ENCODE results near the gene EVX1. TPM values are rescaled to one million over a fixed set of nuclear protein-coding genes. Genes with fewer than 3 reads are reported as not detected.

The EVX1 gene
- total RNA-seq, 4 donors from 2014 or later = not detected

GRCh38 chr7:27269455-27269854 is 26.9 kb downstream of the EVX1 start:
- TF ChIP-seq, protein P1, sequence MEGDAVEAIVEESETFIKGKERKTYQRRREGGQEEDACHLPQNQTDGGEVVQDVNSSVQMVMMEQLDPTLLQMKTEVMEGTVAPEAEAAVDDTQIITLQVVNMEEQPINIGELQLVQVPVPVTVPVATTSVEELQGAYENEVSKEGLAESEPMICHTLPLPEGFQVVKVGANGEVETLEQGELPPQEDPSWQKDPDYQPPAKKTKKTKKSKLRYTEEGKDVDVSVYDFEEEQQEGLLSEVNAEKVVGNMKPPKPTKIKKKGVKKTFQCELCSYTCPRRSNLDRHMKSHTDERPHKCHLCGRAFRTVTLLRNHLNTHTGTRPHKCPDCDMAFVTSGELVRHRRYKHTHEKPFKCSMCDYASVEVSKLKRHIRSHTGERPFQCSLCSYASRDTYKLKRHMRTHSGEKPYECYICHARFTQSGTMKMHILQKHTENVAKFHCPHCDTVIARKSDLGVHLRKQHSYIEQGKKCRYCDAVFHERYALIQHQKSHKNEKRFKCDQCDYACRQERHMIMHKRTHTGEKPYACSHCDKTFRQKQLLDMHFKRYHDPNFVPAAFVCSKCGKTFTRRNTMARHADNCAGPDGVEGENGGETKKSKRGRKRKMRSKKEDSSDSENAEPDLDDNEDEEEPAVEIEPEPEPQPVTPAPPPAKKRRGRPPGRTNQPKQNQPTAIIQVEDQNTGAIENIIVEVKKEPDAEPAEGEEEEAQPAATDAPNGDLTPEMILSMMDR (IDR thresholded peaks at IDR 0.05) = no peak
- TF ChIP-seq POLR2A (IDR thresholded peaks at IDR 0.05) = no peak
- Histone ChIP-seq H3K4me3 (no peak overlapping the region), H3K27me3 (no peaks in the 10 kb centered on the region), H3K9me3 (no peaks in the 10 kb centered on the region), H3K36me3 (no peaks in the 10 kb centered on the region), H3K27ac (no peak overlapping the region), H3K4me1 (no peaks in the 10 kb centered on the region)
- DNase-seq = no peak

DNA sequence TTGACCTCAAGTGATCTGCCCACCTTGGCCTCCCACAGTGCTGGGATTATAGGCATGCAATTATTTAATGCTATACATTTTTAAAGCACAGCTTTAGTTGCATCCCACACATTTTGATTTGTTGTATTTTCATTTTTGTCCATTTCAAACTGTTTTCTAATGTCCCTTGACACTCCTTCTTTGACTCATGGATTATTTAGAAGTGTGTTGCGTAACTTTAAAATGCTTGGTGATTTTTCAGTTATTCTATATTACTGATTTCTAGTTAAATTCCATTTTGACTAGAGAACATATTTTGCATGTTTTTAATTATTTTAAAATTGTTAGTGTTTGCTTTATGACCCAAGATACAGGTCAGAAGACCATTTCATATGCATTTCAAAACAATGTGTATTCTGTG is 28.8 kb downstream of the EVX1 start:
- H3K9me3 ChIP-seq = no peaks in the 10 kb centered on the region
- no peaks in the 10 kb centered on the region for H3K27me3 ChIP-seq
- TF ChIP-seq, protein P1 (IDR thresholded peaks at IDR 0.05) = no peak
- no peak for TF ChIP-seq POLR2A (IDR thresholded peaks at IDR 0.05)
- H3K4me3 ChIP-seq = no peak overlapping the region
- no peaks in the 10 kb centered on the region for H3K4me1 ChIP-seq
- no peak overlapping the region for H3K27ac ChIP-seq
- DNase-seq = no peak
- no peaks in the 10 kb centered on the region for H3K36me3 ChIP-seq

- no peaks in the 10 kb centered on the region for H3K9me3 ChIP-seq
- peak overlapping the region in 3 of 4 donors; percentile 29 to 81 (median 76) for H3K27ac ChIP-seq
- H3K4me3 ChIP-seq = no peak overlapping the region
- H3K36me3 ChIP-seq = no peaks in the 10 kb centered on the region
- H3K4me1 ChIP-seq = no peaks in the 10 kb centered on the region
- peak in 1 of 2 donors; percentile 34 for TF ChIP-seq POLR2A (IDR thresholded peaks at IDR 0.05)
- TF ChIP-seq, protein P1 (IDR thresholded peaks at IDR 0.05) = no peak
- no peaks in the 10 kb centered on the region for H3K27me3 ChIP-seq
- peak in 2 of 3 donors; percentile 51 to 76 for DNase-seq
Measured at GRCh38 chr7:27277628-27278027, 35.0 kb downstream of the EVX1 start.

GRCh38 chr7:27283558-27283957 is 41.0 kb downstream of the EVX1 start:
- H3K4me1 ChIP-seq = no peaks in the 10 kb centered on the region
- TF ChIP-seq, protein P1 (IDR thresholded peaks at IDR 0.05) = no peak
- TF ChIP-seq POLR2A (IDR thresholded peaks at IDR 0.05) = no peak
- H3K9me3 ChIP-seq = no peaks in the 10 kb centered on the region
- H3K27me3 ChIP-seq = no peaks in the 10 kb centered on the region
- no peak overlapping the region for H3K27ac ChIP-seq
- no peak for DNase-seq
- no peak overlapping the region for H3K4me3 ChIP-seq
- H3K36me3 ChIP-seq = no peaks in the 10 kb centered on the region

- no peaks in the 10 kb centered on the region for H3K4me1 ChIP-seq
- H3K9me3 ChIP-seq = no peaks in the 10 kb centered on the region
- H3K27me3 ChIP-seq = no peaks in the 10 kb centered on the region
- no peak for DNase-seq
- no peak overlapping the region for H3K4me3 ChIP-seq
- TF ChIP-seq, protein P1 (IDR thresholded peaks at IDR 0.05) = no peak
- no peak for TF ChIP-seq POLR2A (IDR thresholded peaks at IDR 0.05)
- no peaks in the 10 kb centered on the region for H3K36me3 ChIP-seq
- H3K27ac ChIP-seq = no peak overlapping the region
Measured at GRCh38 chr7:27295236-27295635, 52.6 kb downstream of the EVX1 start.

DNA sequence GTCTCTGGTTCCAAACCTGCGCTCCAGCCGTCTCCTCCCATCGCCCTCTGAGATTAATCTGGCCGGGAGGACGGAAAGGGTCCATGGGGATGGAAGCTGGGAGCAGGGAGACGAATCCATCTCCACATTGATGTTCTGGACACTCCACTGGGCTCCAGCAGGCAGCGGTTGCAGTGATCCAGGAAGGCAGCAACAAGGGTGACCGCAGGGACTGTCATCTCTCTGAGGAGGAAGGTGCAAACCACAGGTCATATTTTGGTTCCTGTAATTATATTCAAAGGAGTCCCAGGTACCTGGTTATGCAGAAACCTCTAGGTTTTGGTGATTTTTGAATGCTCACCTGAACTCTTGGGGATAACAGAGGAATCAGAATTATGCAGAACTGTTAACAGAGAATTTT is 54.8 kb downstream of the EVX1 start:
- Histone ChIP-seq H3K4me3 (no peak overlapping the region), H3K27ac (no peak overlapping the region), H3K27me3 (no peaks in the 10 kb centered on the region), H3K4me1 (no peaks in the 10 kb centered on the region), H3K36me3 (no peaks in the 10 kb centered on the region), H3K9me3 (no peaks in the 10 kb centered on the region)
- DNase-seq = no peak
- TF ChIP-seq, protein P1 (IDR thresholded peaks at IDR 0.05) = no peak
- TF ChIP-seq POLR2A (IDR thresholded peaks at IDR 0.05) = no peak

All from Peyer's patch (tissue), 4 donors.